NCI-H1092 treated with DMSO at 0.1 percent for 48 hours (cell line): Measurements from ENCODE around the gene KRT15.
A peak's percentile ranks its signal among the peaks of the same experiment; 100 is the strongest.

Source experiments
- DNase-seq: peaks from one replicate; lab custom pipeline; 2025; lab: John Stamatoyannopoulos, UW

KRT15 gene

GRCh38 chr17:41524261-41524660, 5.6 kb upstream of the KRT15 start:
- DNase-seq = no peak

GRCh38 chr17:41523787-41524186, 5.1 kb upstream of the KRT15 start:
- no peak for DNase-seq

GRCh38 chr17:41523225-41523593, 4.5 kb upstream of the KRT15 start:
- no peak for DNase-seq

GRCh38 chr17:41522301-41523224, 3.9 kb upstream of the KRT15 start:
- no peak for DNase-seq

- no peak for DNase-seq
Observed at GRCh38 chr17:41521574-41522261, 3.0 kb upstream of the KRT15 start.

GRCh38 chr17:41520821-41521521, 2.3 kb upstream of the KRT15 start:
- peak; percentile 56 for DNase-seq

GRCh38 chr17:41519501-41520224, 973 bp upstream of the KRT15 start:
- DNase-seq = peak; percentile 63

- no peak for DNase-seq
Observed at GRCh38 chr17:41518031-41518430, 659 bp downstream of the KRT15 start.

GRCh38 chr17:41516830-41517283, 1.8 kb downstream of the KRT15 start:
- DNase-seq = no peak

- no peak for DNase-seq
Observed at GRCh38 chr17:41516147-41516829, 2.4 kb downstream of the KRT15 start.

GRCh38 chr17:41513168-41513547, 5.5 kb downstream of the KRT15 start:
- DNase-seq = no peak

GRCh38 chr17:41512546-41513167, 6.0 kb downstream of the KRT15 start:
- DNase-seq = no peak

GRCh38 chr17:41511716-41512115, 7.0 kb downstream of the KRT15 start:
- no peak for DNase-seq

GRCh38 chr17:41511116-41511515, 7.6 kb downstream of the KRT15 start:
- no peak for DNase-seq

GRCh38 chr17:41510251-41511065, 8.2 kb downstream of the KRT15 start:
- no peak for DNase-seq

- no peak for DNase-seq
Observed at GRCh38 chr17:41507315-41507880, 11.3 kb downstream of the KRT15 start.

GRCh38 chr17:41505809-41506767, 12.6 kb downstream of the KRT15 start:
- DNase-seq = no peak

- no peak for DNase-seq
Observed at GRCh38 chr17:41505007-41505808, 13.5 kb downstream of the KRT15 start, which contains the start of gene KRT13. Gene KRT13 (minus strand): TSS chr17:41505612. CDS start chr17:41505550, 62 bp downstream.
